PC-9 (cell line): Measurements from ENCODE around the gene ALKBH3.

ENCODE experiments used
- CTCF ChIP-seq: fragments of 200-600 bp; sonication (generic); conservative IDR thresholded peaks from 2 replicates; pipeline ENCODE4 v1.6.1; 2017; ENCODE audit warnings: mixed run types, antibody characterized with exemption, mild to moderate bottlenecking, moderate library complexity
- EZH2 ChIP-seq: fragments of 200-600 bp; sonication (generic); IDR thresholded peaks from 2 replicates; pipeline ENCODE4 v1.8.0; 2017; ENCODE audit warnings: antibody characterized with exemption, low read depth

- TF ChIP-seq CTCF: no peak
- TF ChIP-seq EZH2: no peak
Observed at GRCh38 chr11:43936076-43936475, 55.4 kb downstream of the ALKBH3 start.
